HG03196 (cell line): ENCODE results near the gene ARL8A.
"Not testable (repeated sequence)": the region's sequence is repeated elsewhere in the genome, so short reads cannot be mapped to it uniquely, and the experiment has no call there.

Experiments used
- ATAC-seq: cut with Tn5 transposase; IDR thresholded peaks from one replicate; pipeline ENCODE4 v1.9.1; 2021; ENCODE audit not compliant: unreplicated experiment

ARL8A gene

DNA sequence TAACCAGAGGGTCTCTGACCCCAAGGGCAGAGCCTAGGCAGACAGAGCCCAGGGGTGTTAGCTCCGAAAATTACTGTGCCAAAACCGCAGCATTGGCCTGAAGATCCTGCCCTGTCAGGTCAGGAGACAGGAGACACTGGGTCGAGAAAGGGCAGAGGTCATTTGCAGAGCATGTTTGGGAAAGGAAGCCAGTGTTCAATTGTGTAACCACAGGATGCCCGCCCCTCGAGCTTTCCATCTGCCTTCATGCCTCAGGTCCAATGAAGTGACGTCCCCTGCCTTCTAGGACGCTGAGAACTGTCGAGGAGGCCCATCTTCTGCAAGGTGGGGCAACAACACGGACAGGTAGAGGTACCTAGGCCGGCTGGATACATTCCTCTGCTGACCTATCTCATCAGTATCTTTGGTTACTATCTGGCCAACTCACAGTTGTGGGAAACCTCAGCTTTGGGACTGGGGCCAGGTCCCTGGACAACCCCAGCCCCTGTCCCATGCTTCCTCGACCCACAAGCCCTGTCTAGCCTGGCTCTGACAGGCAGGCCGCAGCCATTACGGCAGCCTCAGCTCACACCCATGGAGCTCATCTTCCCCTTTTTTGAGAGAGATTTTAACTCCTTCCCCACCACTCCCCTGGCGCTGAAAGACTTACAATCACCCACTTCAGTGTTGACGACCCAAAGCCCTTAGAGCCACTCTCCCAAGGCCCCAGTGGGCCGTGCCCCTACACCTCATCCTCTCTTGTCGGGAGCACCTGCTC lies 1.3 kb downstream of the ARL8A start:
- no peak for ATAC-seq

DNA sequence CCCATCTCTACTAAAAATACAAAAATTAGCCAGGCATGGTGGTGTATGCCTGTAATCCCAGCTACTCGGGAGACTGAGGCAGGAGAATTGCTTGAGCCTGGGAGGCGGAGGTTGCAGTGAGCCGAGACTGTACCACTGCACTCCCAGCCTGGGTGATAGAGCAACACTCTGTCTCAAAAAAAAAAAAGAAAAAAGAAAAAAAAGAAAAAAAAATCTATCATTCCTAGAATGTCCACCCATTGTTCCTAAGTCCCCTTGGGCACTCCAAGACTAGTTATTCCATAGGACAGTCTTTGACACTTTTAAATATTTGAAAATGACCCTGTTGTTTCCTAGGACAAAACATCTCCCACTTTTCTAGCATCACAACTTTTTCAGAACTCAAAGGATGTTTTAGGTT lies 3.1 kb downstream of the ARL8A start:
- not testable (repeated sequence) for ATAC-seq

DNA sequence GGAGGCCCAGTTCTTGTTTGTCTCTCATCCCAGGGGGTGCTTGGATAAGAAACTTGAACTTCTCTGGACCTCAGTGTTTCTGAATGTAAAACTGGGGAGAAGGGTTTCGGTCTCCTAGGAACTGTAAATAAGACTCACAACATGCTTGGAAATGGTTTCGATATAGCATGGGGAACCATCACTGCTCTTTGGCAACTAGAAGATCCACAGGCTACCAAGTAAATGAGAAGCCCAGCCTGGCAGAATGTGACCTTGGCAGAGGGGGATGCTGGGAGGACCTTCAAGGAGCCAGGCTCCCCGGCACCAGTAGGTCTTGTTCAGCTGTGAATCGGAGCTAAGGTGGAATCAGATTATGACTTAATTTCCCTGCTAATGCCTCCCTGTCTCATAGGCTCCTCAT lies 3.7 kb downstream of the ARL8A start:
- no peak for ATAC-seq

DNA sequence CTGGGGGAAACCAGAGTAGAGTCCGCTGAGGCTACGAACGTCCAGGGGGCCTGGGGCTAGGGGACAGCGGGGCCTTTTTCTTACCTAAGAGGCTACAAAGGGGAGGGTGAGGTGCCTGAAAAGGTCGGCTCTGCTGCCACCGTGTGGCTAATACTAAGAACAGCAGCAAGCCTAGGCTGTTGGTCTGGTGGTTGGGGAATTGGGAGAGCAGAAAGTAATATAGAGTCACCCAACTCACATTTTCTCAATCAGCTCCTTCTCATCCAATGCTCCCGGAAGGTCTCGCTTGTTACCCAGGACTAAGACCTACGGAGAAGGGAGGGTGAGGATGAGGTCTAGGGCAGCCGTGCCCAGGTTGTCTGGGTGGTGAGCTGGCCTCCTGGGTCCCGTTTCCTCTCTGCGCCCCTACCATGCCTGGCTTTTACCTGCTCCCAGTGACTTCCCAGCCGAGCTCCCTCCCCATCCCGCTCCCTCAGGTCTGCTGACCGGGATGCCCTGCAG lies 9.3 kb downstream of the ARL8A start:
- ATAC-seq, result no peak

DNA sequence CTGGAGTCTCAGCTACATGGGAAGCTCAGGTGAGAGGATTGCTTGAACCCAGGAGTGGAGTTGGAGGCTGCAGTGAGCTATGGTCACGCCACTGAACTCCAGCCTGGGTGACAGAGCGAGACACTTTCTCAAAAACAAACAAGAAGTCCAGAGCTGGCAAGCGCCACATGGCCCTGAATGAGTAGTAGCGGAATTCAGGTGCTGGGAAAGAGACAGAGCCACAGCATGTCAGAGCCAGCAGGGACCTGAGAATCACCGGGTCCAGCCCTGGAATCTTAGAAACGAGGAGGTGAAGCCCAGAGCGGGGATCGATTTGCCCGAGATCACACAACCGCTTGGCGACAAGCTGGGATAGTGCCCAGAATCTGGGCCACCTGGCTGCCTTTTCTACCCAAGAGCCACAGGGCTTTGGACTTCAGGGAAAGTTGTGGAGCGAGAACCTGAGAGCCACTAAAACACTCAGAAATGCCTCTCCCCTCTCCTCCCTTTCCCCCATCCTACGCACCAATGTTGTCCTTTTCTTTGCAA lies 9.8 kb downstream of the ARL8A start:
- ATAC-seq, result no peak

DNA sequence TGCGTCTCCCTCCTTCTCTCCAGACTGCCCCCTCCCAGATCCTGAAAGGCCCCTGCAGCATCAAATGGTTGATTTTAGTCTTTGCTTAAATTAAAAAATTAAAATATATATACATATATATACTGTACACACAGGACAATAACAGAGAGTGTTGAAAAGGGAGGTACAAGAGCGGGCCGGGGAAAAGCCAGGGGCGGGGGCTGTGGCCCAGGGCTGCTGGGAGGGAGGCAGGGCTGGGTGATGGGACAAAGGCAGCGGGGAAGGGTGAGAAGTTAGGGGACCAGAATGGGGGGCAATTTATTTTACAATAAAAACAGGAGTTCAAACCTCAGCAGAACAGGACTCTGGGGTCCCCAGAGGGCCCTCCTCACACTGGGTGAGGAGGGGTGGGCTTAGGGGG lies 10.5 kb downstream of the ARL8A start:
- ATAC-seq, result no peak

DNA sequence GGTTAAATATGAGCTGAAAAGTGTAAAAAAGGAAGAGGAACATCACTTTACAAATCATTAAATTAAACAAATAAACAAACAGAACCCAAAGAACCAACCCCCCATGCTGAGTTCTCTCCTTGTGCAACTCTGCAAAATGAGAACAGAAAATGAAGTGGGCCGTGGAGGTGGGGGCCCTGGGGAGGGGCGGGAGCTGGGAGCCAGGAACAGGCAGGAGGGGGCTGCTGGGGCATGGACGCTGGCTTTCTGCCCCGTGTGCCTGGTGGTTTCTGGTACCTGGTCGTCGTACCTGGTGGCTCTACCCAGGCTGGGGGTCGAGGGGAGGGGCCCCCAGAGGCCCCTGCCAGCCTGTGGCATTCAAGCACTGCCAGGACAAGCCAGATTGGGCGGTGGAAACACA lies 11.0 kb downstream of the ARL8A start:
- ATAC-seq, result no peak

DNA sequence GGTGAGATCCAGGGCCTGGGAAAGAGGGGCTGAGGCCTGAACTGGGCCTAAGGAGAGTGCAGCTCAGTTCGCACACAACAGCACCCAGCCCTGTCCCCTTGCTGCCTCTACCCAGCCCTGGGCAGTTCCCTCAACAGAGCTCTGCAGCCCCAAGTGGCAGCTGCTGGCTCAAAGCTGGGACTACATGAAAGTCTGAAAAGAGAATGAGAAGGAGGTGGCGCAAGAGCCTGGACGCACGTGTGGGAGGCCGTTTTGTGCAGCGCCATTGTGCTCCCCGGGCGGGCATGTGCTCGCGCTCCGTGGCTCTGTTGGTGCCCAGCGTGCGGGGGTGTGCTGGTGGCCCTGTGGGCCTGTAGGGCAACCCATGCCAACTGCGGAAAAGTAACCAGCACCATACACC lies 11.5 kb downstream of the ARL8A start:
- no peak for ATAC-seq

DNA sequence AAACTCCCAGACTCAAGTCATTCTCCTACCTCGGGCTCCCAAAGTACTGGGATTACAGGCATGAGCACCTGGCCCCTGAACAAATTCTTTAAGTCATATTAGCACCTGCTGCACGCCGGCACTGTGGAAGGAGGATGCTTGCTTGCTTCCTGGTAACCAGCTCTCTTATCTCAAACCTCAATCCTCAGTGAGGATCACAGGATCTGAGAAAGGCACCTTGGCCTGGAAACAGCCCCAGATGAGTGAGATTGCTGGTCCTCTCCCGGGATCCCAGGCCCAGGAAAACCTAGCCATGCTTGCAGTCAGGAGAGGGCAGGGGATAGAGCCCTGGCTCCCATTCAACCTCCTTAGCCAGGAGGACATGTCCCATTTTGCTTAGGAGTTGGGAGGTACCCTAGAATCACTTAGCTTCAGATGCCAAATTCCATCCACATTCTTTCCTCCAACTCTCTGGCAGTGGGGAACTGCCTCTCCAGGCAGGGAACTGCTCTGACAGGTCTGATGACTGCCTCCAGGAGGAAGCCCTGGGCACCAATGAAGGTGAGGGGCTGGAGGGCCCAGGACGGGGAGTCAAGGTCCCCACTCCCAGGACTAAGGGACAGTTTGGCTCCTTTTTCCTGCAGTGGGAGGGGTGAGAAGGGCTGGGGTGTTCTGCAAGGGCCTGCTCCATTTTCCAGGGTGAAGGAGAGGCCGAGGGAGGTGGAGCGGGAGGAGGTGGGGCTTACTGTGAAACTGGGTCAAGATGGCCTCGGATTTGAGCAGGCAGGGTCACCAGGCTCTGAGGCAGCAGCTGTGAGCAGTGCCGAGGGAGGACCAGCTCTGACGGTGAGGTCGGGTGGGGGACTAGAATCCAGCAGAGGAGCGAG lies 12.3 kb downstream of the ARL8A start:
- ATAC-seq, result no peak

DNA sequence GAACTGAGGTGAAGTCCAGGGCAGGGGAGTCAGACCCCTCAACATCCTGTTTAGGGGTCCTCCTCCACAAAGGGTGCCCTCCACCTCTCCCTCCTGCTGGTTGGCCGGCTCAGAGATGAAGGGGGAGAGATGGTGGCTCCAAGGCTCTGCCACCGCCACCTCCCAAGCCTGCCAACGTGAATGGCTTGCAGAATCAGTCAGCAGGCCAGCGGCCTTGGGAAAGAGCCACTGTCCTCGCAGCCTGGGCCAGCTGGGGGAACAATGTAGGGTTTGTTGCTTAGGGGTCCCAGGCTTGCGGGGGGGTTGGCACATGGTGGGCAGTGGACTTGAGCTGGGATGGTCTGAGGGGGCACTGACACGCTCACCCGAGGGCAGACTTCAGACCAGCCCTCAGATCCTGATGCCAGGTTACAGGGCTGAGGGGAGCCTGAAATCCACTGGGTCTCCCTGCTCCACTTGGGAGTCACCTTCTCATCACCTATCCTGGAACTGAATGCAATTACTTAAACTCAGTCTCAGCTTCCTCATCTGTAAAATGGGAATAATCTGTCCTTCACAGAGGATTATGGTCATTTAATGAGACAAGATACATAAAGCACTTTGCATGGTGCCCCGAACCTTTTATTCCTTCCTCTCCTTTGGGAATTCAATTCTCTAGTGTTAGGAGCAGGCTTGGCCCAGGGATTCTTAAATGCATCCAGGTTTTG lies 13.6 kb downstream of the ARL8A start:
- no peak for ATAC-seq

DNA sequence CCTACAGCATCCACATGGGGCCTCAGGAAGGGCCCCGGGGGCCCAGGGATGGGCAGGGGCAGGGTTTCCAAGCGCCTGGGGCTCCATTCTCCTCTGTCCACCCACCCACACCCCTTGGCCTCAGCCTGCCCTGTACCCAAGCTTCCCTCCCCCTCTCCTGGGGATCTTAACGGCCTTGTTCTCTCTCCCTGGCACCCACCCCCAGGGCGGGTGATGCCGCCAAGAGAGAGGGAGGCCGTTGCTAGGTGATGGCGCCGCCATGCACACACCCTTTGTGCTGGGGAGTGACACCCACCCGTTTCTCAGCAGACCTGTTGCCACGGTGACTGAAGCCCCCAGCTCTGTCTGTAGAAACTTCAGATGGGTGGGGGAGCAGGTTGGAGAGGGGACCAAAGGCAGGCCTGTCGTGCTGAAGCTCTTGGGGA lies 14.2 kb downstream of the ARL8A start:
- no peak for ATAC-seq

DNA sequence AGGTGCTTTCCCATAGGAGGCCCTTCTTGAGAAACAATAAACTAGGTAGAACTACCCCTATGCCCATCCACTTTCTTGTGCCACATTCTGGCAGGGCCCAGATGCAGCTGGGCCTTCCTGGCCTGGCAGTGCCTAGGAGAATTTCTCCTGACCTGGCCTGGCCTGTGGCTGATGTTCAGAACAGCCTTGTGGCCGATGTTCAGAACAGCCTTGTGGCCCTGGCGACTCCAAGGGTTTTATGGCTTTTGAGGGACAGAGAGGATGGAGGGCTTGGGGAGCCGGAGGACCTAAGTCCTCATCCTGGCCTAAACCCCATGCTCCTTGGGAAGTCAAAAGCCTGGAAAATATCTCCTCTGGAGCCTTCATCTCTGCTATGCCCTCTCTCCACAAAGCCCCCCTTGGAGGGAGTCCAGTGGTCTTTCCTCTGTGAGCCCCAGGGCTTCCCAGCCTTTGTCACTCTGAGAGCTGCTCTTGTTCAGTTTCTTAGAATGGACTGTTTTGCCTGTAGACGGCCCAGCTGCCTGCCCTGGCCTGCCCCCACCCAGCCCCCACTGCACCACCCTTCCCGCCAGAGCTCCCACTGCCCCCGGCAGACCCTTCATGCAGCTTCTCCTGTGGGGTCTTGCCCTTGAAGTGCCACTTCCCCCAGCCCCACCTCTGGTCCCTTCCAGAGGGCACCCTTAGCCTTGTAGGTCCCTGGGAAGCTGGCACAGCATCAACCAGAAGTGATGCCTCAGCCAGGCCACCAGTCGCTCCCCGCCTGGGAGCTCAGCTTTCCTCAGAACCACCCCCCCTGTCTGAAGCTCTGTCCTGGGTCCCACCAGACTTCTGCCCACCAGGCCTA lies 14.9 kb downstream of the ARL8A start:
- ATAC-seq, result no peak

DNA sequence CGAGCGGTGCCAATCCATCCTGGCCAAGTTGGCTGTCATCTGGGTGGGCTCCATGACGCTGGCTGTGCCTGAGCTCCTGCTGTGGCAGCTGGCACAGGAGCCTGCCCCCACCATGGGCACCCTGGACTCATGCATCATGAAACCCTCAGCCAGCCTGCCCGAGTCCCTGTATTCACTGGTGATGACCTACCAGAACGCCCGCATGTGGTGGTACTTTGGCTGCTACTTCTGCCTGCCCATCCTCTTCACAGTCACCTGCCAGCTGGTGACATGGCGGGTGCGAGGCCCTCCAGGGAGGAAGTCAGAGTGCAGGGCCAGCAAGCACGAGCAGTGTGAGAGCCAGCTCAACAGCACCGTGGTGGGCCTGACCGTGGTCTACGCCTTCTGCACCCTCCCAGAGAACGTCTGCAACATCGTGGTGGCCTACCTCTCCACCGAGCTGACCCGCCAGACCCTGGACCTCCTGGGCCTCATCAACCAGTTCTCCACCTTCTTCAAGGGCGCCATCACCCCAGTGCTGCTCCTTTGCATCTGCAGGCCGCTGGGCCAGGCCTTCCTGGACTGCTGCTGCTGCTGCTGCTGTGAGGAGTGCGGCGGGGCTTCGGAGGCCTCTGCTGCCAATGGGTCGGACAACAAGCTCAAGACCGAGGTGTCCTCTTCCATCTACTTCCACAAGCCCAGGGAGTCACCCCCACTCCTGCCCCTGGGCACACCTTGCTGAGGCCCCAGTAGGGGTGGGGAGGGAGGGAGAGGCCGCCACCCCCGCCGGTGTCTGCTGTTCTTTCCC lies 16.5 kb downstream of the ARL8A start:
- ATAC-seq, result no peak

DNA sequence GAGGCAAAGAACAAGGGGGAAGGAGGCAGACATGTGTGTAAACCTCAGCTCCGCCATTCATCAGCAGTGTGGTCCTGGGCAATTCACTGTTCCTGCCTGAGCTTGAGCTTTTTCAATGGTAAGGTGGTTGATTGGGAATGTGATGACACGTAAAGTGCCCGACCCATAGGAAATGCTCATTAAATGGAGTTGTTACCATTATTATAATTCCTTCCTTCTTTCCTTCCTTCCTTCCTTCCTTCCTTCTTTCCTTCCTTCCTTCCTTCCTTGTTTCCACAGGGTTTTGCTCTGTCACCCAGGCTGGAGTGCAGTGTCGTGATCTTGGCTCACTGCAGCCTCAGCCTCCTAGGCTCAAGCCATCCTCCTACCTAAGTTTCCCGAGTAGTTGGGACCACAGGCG lies 17.5 kb downstream of the ARL8A start:
- ATAC-seq, result no peak

DNA sequence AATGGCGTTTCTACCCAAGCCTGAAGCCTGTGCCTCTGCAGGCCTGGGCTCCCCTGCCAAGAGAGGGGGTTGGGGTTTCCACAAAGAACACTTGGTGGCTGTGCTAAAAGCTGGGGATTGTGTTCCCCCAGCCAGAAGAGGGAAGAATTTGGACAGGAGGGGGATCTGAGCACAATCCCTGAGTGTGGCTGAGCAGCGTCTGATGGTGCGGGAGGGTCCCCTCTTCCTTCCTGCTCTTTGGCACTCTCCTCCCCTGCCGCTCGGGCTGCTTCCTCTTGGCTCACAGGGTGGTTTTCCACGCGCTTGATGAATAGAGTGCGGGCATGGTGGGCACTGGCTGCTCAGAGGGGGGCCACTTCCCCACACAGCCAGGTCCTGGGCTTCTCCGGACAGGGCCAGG lies 18.1 kb downstream of the ARL8A start:
- ATAC-seq, result no peak

DNA sequence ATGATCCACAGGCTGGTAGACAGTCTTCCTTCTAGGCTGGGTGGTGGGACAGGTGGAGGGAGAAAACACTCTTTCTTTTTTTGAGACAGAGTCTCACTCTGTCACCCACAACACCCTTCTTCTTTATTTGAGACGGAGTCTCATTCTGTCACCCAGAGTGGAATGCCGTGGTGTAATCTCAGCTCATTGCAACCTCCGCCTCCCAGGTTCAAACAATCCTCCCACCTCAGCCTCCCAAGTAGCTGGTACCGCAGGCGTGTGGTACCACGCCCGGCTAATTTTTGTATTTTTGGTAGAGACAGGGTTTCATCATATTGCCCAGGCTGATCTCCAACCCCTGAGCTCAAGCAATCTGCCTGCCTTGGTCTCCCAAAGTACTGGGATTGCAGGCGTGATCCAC lies 18.9 kb downstream of the ARL8A start:
- ATAC-seq, result no peak

DNA sequence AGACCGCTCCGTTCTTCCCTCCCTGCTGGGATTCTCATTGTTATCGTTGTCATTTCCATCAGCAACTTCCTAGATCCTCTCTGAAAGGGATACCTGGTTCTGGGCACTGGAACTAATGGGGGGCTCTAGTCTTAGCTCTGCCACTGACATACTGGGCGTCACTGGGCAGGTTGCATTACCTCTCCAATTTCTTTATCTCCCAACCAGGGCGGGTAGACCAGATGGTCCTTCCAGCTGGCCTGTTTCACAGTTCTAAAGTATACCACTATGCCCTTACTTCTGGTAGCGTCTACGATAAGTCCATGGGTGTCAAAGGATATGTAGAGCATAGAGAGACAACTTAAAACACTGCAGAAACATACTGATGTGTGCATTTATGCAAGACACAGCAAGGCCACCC lies 20.4 kb downstream of the ARL8A start:
- no peak for ATAC-seq

DNA sequence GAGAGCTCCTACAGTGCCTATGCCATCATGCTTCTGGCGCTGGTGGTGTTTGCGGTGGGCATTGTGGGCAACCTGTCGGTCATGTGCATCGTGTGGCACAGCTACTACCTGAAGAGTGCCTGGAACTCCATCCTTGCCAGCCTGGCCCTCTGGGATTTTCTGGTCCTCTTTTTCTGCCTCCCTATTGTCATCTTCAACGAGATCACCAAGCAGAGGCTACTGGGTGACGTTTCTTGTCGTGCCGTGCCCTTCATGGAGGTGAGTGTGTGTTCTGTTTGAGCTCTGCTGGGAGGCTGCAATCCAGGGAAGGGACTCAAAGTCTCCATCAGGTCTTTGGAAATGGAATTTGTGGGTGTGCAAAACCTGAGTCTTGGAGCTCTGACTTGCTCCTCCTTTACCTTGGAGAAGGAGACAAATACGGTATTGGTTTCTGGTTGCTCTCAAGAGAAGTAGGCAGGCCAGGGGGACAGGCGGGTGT lies 21.2 kb downstream of the ARL8A start:
- no peak for ATAC-seq

DNA sequence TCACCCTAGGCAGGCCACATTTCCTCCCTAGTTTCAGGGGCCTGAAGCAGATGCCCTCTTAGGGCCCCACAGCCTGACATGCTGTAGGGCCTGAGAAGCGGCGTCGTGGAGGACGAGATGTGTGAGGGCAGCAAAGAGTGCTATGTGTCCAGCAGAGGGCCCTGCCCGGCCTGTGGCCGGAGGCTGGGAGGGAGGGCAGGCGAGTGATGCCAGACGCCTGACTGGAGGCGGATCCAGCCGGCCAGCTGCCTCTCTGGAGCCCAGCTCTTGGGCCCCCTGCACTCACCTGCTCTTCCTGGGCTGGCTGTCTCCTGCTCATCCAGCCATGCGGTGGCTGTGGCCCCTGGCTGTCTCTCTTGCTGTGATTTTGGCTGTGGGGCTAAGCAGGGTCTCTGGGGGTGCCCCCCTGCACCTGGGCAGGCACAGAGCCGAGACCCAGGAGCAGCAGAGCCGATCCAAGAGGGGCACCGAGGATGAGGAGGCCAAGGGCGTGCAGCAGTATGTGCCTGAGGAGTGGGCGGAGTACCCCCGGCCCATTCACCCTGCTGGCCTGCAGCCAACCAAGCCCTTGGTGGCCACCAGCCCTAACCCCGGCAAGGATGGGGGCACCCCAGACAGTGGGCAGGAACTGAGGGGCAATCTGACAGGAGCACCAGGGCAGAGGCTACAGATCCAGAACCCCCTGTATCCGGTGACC lies 21.8 kb downstream of the ARL8A start, which contains the start of gene GPR37L1:
Gene GPR37L1 (plus strand): TSS at position 279 of the 697 bp plus-strand sequence. CDS start 47 bp downstream, at position 326.
- no peak for ATAC-seq
